ENCODE results near the gene PLA1A.

PLA1A gene

DNA sequence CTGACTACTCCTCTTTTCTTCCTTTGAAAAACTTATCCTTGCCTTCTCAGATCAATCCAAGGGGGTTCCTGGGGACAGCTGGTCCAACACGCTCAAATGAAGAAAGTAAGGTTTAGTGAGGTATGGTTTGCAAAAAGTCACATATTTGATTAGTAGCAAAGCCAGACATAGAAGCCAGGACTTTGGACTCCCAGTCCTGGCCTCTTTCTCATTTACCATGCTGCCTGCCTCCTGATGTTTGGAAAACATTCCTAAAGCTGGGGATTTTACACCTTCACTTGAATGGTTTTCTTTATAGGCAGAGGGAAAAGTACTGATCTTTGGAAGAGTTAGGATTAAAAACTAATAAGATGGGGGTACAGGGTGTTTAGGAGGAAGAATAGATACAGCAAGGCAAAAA lies 48.1 kb downstream of the PLA1A start (continued):
- TF ChIP-seq, protein P1, sequence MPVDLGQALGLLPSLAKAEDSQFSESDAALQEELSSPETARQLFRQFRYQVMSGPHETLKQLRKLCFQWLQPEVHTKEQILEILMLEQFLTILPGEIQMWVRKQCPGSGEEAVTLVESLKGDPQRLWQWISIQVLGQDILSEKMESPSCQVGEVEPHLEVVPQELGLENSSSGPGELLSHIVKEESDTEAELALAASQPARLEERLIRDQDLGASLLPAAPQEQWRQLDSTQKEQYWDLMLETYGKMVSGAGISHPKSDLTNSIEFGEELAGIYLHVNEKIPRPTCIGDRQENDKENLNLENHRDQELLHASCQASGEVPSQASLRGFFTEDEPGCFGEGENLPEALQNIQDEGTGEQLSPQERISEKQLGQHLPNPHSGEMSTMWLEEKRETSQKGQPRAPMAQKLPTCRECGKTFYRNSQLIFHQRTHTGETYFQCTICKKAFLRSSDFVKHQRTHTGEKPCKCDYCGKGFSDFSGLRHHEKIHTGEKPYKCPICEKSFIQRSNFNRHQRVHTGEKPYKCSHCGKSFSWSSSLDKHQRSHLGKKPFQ (tag by site-specific recombination; IDR thresholded peaks at IDR 0.05): no peak
- no peak for TF ChIP-seq ZNF830 (tag by site-specific recombination; IDR thresholded peaks at IDR 0.05; ENCODE audit: low read depth)
- no peak for TF ChIP-seq ZNF596 (tag by site-specific recombination; IDR thresholded peaks at IDR 0.05)
- TF ChIP-seq, protein P2, sequence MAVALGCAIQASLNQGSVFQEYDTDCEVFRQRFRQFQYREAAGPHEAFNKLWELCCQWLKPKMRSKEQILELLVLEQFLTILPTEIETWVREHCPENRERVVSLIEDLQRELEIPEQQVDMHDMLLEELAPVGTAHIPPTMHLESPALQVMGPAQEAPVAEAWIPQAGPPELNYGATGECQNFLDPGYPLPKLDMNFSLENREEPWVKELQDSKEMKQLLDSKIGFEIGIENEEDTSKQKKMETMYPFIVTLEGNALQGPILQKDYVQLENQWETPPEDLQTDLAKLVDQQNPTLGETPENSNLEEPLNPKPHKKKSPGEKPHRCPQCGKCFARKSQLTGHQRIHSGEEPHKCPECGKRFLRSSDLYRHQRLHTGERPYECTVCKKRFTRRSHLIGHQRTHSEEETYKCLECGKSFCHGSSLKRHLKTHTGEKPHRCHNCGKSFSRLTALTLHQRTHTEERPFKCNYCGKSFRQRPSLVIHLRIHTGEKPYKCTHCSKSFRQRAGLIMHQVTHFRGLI (tag by site-specific recombination; IDR thresholded peaks at IDR 0.05): no peak
- no peak for TF ChIP-seq ZNF394 (tag by site-specific recombination; IDR thresholded peaks at IDR 0.05; ENCODE audit: borderline replicate concordance)
- TF ChIP-seq, protein P3, sequence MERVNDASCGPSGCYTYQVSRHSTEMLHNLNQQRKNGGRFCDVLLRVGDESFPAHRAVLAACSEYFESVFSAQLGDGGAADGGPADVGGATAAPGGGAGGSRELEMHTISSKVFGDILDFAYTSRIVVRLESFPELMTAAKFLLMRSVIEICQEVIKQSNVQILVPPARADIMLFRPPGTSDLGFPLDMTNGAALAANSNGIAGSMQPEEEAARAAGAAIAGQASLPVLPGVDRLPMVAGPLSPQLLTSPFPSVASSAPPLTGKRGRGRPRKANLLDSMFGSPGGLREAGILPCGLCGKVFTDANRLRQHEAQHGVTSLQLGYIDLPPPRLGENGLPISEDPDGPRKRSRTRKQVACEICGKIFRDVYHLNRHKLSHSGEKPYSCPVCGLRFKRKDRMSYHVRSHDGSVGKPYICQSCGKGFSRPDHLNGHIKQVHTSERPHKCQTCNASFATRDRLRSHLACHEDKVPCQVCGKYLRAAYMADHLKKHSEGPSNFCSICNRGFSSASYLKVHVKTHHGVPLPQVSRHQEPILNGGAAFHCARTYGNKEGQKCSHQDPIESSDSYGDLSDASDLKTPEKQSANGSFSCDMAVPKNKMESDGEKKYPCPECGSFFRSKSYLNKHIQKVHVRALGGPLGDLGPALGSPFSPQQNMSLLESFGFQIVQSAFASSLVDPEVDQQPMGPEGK (tag by site-specific recombination; IDR thresholded peaks at IDR 0.05): no peak

DNA sequence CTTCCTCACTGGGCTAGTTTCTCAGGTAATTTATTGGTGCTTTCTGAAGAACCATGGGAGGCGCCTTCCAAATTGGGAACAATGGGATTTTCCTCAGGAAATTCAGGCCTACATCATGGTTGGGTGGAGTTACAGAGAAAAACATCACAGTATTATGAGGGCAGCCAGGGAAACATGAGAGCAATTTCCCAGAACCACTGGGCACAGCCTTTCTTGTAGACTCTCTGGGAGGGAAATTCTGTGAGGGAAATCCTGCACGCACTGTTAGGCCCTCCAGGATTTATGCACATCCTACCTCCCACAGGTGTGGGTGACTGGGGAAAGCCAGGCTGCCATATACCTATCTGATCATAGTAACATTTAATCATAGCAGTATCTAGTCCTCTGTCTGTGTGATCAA lies 49.5 kb downstream of the PLA1A start:
- no peaks in the 10 kb centered on the region for H3K9me3 ChIP-seq (ENCODE audit: control insufficient read depth, insufficient read depth, low read depth, low read length)
- CTCF ChIA-PET: no interaction called here
- POLR2A ChIA-PET: no interaction called here
- H3K27ac ChIP-seq (ENCODE audit: extremely low read depth, low read depth, low read length): no peak overlapping the region
- peaks cover 0 to under 1% of the 10 kb centered on the region in 2 experiments; a peak in 1 of 3 replicates for H3K36me3 ChIP-seq (ENCODE audit: control insufficient read depth in 2 of 2, insufficient read depth in 1 of 2, low read length in 2 of 2)
- no peak overlapping the region for H3K4me3 ChIP-seq (ENCODE audit: low read depth, low read length)
- H3K4me1 ChIP-seq (ENCODE audit: control insufficient read depth, insufficient read depth, low read length): no peaks in the 10 kb centered on the region
- TF ChIP-seq, protein P4, sequence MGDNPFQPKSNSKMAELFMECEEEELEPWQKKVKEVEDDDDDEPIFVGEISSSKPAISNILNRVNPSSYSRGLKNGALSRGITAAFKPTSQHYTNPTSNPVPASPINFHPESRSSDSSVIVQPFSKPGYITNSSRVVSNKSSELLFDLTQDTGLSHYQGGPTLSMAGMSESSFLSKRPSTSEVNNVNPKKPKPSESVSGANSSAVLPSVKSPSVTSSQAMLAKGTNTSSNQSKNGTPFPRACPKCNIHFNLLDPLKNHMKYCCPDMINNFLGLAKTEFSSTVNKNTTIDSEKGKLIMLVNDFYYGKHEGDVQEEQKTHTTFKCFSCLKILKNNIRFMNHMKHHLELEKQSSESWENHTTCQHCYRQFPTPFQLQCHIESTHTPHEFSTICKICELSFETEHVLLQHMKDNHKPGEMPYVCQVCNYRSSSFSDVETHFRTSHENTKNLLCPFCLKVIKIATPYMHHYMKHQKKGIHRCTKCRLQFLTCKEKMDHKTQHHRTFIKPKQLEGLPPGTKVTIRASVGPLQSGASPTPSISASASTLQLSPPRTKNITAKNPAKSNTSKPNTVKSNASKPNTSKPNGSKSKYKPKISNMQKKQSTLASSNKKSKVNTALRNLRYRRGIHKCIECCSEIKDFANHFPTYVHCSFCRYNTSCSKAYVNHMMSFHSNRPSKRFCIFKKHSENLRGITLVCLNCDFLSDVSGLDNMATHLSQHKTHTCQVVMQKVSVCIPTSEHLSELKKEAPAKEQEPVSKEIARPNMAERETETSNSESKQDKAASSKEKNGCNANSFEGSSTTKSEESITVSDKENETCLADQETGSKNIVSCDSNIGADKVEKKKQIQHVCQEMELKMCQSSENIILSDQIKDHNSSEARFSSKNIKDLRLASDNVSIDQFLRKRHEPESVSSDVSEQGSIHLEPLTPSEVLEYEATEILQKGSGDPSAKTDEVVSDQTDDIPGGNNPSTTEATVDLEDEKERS (tag by site-specific recombination; IDR thresholded peaks at IDR 0.05): no peak
- TF ChIP-seq ZNF501 (tag by site-specific recombination; IDR thresholded peaks at IDR 0.05) (no peak), ZNF16 (tag by site-specific recombination; IDR thresholded peaks at IDR 0.05; ENCODE audit: low read depth) (no peak), REPIN1 (tag by site-specific recombination; IDR thresholded peaks at IDR 0.05; ENCODE audit: low read depth) (no peak), ZNF335 (tag by site-specific recombination; conservative IDR thresholded peaks at IDR 0.05) (no peak), ZNF394 (tag by site-specific recombination; IDR thresholded peaks at IDR 0.05; ENCODE audit: borderline replicate concordance) (no peak), HOXD13 (CRISPR knock-in tag; IDR thresholded peaks at IDR 0.05; ENCODE audit: borderline replicate concordance) (no peak), ZNF473 (tag by site-specific recombination; IDR thresholded peaks at IDR 0.05) (no peak), GLIS2 (tag by site-specific recombination; IDR thresholded peaks at IDR 0.05) (no peak), ZNF169 (tag by site-specific recombination; IDR thresholded peaks at IDR 0.05) (no peak), ZNF354C (tag by site-specific recombination; IDR thresholded peaks at IDR 0.05; ENCODE audit: borderline replicate concordance, low read depth) (no peak), ZNF426 (tag by site-specific recombination; IDR thresholded peaks at IDR 0.05) (no peak)
- TF ChIP-seq, protein P5, sequence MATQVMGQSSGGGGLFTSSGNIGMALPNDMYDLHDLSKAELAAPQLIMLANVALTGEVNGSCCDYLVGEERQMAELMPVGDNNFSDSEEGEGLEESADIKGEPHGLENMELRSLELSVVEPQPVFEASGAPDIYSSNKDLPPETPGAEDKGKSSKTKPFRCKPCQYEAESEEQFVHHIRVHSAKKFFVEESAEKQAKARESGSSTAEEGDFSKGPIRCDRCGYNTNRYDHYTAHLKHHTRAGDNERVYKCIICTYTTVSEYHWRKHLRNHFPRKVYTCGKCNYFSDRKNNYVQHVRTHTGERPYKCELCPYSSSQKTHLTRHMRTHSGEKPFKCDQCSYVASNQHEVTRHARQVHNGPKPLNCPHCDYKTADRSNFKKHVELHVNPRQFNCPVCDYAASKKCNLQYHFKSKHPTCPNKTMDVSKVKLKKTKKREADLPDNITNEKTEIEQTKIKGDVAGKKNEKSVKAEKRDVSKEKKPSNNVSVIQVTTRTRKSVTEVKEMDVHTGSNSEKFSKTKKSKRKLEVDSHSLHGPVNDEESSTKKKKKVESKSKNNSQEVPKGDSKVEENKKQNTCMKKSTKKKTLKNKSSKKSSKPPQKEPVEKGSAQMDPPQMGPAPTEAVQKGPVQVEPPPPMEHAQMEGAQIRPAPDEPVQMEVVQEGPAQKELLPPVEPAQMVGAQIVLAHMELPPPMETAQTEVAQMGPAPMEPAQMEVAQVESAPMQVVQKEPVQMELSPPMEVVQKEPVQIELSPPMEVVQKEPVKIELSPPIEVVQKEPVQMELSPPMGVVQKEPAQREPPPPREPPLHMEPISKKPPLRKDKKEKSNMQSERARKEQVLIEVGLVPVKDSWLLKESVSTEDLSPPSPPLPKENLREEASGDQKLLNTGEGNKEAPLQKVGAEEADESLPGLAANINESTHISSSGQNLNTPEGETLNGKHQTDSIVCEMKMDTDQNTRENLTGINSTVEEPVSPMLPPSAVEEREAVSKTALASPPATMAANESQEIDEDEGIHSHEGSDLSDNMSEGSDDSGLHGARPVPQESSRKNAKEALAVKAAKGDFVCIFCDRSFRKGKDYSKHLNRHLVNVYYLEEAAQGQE (tag by site-specific recombination; IDR thresholded peaks at IDR 0.05): no peak
- TF ChIP-seq, protein P6, sequence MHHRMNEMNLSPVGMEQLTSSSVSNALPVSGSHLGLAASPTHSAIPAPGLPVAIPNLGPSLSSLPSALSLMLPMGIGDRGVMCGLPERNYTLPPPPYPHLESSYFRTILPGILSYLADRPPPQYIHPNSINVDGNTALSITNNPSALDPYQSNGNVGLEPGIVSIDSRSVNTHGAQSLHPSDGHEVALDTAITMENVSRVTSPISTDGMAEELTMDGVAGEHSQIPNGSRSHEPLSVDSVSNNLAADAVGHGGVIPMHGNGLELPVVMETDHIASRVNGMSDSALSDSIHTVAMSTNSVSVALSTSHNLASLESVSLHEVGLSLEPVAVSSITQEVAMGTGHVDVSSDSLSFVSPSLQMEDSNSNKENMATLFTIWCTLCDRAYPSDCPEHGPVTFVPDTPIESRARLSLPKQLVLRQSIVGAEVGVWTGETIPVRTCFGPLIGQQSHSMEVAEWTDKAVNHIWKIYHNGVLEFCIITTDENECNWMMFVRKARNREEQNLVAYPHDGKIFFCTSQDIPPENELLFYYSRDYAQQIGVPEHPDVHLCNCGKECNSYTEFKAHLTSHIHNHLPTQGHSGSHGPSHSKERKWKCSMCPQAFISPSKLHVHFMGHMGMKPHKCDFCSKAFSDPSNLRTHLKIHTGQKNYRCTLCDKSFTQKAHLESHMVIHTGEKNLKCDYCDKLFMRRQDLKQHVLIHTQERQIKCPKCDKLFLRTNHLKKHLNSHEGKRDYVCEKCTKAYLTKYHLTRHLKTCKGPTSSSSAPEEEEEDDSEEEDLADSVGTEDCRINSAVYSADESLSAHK (tag by site-specific recombination; IDR thresholded peaks at IDR 0.05): no peak
- TF ChIP-seq, protein P7, sequence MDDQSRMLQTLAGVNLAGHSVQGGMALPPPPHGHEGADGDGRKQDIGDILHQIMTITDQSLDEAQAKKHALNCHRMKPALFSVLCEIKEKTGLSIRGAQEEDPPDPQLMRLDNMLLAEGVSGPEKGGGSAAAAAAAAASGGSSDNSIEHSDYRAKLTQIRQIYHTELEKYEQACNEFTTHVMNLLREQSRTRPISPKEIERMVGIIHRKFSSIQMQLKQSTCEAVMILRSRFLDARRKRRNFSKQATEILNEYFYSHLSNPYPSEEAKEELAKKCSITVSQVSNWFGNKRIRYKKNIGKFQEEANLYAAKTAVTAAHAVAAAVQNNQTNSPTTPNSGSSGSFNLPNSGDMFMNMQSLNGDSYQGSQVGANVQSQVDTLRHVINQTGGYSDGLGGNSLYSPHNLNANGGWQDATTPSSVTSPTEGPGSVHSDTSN (CRISPR knock-in tag; IDR thresholded peaks at IDR 0.05): no peak
